Calu3 (cell line): ENCODE data around the gene BCL2L1. TPM values are rescaled to one million over a fixed set of nuclear protein-coding genes. Genes with fewer than 3 reads are reported as not detected.

Experiments
- BruUV-seq: library from RNA; stranded (reverse); fragments of 400-500 nt; replicated peaks from 2 replicates; lab custom pipeline; 2021; lab: Mats Ljungman, UMichigan
- CTCF ChIA-PET: fragments of 300-600 bp; sonication (Branson Sonifier 250); formaldehyde crosslinking; loops from one replicate; lab custom pipeline; 2022; ENCODE audit warnings: antibody characterized with exemption; lab: Charles Lee
- DNase-seq: peaks from one replicate; pipeline ENCODE4 v3.0.0; 2022
- H3K27ac Mint-ChIP-seq: one replicate; pipeline ENCODE4 v1.8.0; 2022; ENCODE audit warnings: mixed read lengths; ENCODE audit not compliant: unreplicated experiment
- H3K27me3 Mint-ChIP-seq: one replicate; pipeline ENCODE4 v1.8.0; 2022; ENCODE audit warnings: mixed read lengths; ENCODE audit not compliant: unreplicated experiment
- H3K36me3 Mint-ChIP-seq: one replicate; pipeline ENCODE4 v1.8.0; 2022; ENCODE audit warnings: mild to moderate bottlenecking, moderate library complexity, mixed read lengths; ENCODE audit not compliant: insufficient read depth, unreplicated experiment
- H3K4me1 Mint-ChIP-seq: one replicate; pipeline ENCODE4 v1.8.0; 2022; ENCODE audit warnings: mild to moderate bottlenecking, low read depth, mixed read lengths; ENCODE audit not compliant: unreplicated experiment
- H3K4me3 Mint-ChIP-seq: one replicate; pipeline ENCODE4 v1.8.0; 2022; ENCODE audit warnings: mild to moderate bottlenecking, low read depth, moderate library complexity, mixed read lengths; ENCODE audit not compliant: unreplicated experiment
- H3K9me3 Mint-ChIP-seq: one replicate; pipeline ENCODE4 v1.8.0; 2022; ENCODE audit warnings: low read depth, mixed read lengths; ENCODE audit not compliant: unreplicated experiment
- intact Hi-C: fragments of 100-400 bp; cut with micrococcal nuclease; formaldehyde crosslinking; loops from one replicate; pipeline ENCODE4 v1.10.0; 2022; ENCODE audit not compliant: unreplicated experiment
- total RNA-seq: library from RNA; stranded (reverse); gene quantifications from 2 replicates; pipeline ENCODE4 v1.2.3, GENCODE V29; 2022
- TF ChIP-seq, protein P1 (sequence below): fragments of 200-600 bp; IDR thresholded peaks from one replicate; pipeline ENCODE4 v1.8.0; 2022; ENCODE audit warnings: antibody characterized with exemption; ENCODE audit not compliant: unreplicated experiment

BCL2L1 gene
- total RNA-seq, 1 experiment from 2014 or later = 290 TPM

DNA sequence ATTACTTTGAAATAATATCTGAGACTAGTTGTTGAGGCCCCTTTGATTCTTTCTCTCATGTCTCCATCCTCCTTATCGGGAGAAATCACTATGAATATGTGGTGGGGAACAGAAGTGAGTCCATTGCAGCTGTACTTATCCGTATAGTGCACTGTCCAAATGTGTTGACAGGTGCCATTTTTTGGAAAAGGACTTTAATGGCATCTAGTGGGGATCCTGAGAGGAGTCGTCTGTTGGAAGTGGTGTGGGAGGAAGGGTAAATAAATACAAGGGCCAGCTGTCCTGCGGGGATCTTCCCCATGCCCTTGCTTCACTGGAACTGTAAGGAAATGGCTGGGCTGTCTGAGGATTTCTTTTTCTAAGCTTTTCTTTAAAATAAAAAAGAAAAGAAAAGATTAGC lies 35.9 kb upstream of the BCL2L1 start:
- no peak overlapping the region for H3K27ac Mint-ChIP-seq
- TF ChIP-seq, protein P1, sequence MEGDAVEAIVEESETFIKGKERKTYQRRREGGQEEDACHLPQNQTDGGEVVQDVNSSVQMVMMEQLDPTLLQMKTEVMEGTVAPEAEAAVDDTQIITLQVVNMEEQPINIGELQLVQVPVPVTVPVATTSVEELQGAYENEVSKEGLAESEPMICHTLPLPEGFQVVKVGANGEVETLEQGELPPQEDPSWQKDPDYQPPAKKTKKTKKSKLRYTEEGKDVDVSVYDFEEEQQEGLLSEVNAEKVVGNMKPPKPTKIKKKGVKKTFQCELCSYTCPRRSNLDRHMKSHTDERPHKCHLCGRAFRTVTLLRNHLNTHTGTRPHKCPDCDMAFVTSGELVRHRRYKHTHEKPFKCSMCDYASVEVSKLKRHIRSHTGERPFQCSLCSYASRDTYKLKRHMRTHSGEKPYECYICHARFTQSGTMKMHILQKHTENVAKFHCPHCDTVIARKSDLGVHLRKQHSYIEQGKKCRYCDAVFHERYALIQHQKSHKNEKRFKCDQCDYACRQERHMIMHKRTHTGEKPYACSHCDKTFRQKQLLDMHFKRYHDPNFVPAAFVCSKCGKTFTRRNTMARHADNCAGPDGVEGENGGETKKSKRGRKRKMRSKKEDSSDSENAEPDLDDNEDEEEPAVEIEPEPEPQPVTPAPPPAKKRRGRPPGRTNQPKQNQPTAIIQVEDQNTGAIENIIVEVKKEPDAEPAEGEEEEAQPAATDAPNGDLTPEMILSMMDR = no peak
- no peak overlapping the region for H3K4me3 Mint-ChIP-seq
- peaks cover 44% of the 10 kb centered on the region for H3K36me3 Mint-ChIP-seq
- CTCF ChIA-PET = interaction anchor here (0.6 to 0.7 kb wide), 2 partner anchors 9 to 150 kb away, joined by 3 to 4 read pairs; no protein-coding TSS in a partner anchor
- H3K4me1 Mint-ChIP-seq = no peaks in the 10 kb centered on the region
- no peaks in the 10 kb centered on the region for H3K27me3 Mint-ChIP-seq
- intact Hi-C loops = no loop called here
- no peaks in the 10 kb centered on the region for H3K9me3 Mint-ChIP-seq
- BruUV-seq = no TSS peak
- no peak for DNase-seq

DNA sequence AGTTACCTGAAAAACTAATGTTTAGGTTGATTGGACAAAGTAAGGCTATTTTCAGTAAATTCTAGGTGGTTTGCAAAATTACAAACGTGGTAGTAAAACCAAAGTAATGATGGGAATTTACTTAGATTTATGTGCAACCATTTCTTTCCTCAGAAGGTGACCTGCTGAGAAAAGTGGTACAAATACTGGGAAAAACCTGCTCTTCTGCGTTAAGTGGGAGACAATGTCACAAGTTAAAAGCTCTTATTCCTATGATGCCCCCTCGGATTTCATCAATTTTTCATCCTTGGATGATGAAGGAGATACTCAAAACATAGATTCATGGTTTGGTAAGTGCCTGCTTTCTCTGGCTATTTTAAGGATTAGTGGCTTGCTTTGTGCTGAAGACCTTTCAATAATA lies 34.6 kb upstream of the BCL2L1 start:
- DNase-seq = no peak
- TF ChIP-seq, protein P1 = no peak
- H3K4me3 Mint-ChIP-seq = no peak overlapping the region
- no peaks in the 10 kb centered on the region for H3K27me3 Mint-ChIP-seq
- H3K9me3 Mint-ChIP-seq = no peaks in the 10 kb centered on the region
- no TSS peak for BruUV-seq
- intact Hi-C loops = no loop called here
- no peak overlapping the region for H3K27ac Mint-ChIP-seq
- H3K4me1 Mint-ChIP-seq = no peaks in the 10 kb centered on the region
- H3K36me3 Mint-ChIP-seq = peaks cover 49% of the 10 kb centered on the region
- CTCF ChIA-PET = interaction anchor here (0.7 kb wide), 1 partner anchor 8 kb away, joined by 3 read pairs; no protein-coding TSS in a partner anchor

DNA sequence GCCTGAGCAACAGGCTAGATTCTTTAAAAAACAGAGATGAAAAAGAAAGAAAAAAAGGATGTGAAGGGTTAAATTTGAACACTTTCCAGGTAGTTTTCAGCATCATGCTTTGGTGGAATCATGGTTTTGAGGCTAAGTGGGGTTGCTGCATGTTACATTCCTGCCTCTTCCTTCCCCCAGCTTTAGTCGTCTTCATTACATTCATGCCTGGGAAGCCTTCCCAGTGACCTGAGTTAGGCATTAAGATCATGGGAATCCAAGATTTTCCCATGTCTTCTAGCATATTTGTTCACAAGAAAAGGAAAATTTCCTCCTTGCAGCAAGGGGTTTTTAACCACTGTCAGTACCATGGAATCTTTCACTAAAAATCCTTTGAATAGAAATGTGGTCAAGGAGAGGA lies 28.5 kb upstream of the BCL2L1 start:
- Mint-ChIP-seq H3K4me3 (no peak overlapping the region), H3K36me3 (peaks cover 39% of the 10 kb centered on the region), H3K4me1 (peaks cover 10% of the 10 kb centered on the region), H3K27me3 (no peaks in the 10 kb centered on the region), H3K27ac (no peak overlapping the region), H3K9me3 (no peaks in the 10 kb centered on the region)
- TF ChIP-seq, protein P1 = no peak
- intact Hi-C loops = loop anchor here (5.0 kb wide), 1 partner anchor 36 kb away; no protein-coding TSS in a partner anchor
- DNase-seq = no peak
- BruUV-seq = no TSS peak
- CTCF ChIA-PET = interaction anchor here (0.7 kb wide), 1 partner anchor 11 kb away, joined by 4 read pairs; no protein-coding TSS in a partner anchor

GRCh38 chr20:31749223-31749622 lies 26.6 kb upstream of the BCL2L1 start:
- Mint-ChIP-seq H3K9me3 (no peaks in the 10 kb centered on the region), H3K36me3 (peaks cover 55% of the 10 kb centered on the region), H3K27ac (no peak overlapping the region), H3K4me3 (no peak overlapping the region), H3K4me1 (peaks cover 26% of the 10 kb centered on the region), H3K27me3 (no peaks in the 10 kb centered on the region)
- no peak for DNase-seq
- intact Hi-C loops = no loop called here
- TF ChIP-seq, protein P1 = no peak
- BruUV-seq = no TSS peak
- CTCF ChIA-PET = interaction anchor here (0.6 kb wide), 1 partner anchor 8 kb away, joined by 3 read pairs; no protein-coding TSS in a partner anchor
